PC-3 (cell line): ENCODE measurements around the gene MSI2. TPM values are rescaled to one million over a fixed set of nuclear protein-coding genes. Genes with fewer than 3 reads are reported as not detected.

Experiments
- ATAC-seq: fragments of 200-7000 bp; cut with Tn5 transposase; 2 replicates; pipeline ENCODE4 v1.9.1; 2020; ENCODE audit warnings: mild to moderate bottlenecking, moderate library complexity
- BruUV-seq: library from RNA; stranded (reverse); fragments of 400-500 nt; replicated peaks from 2 replicates; lab custom pipeline; 2021; lab: Mats Ljungman, UMichigan
- CTCF ChIA-PET: fragments of 300-600 bp; sonication (Branson Sonifier 250); formaldehyde crosslinking; loops from one replicate; lab custom pipeline; 2022; ENCODE audit warnings: antibody characterized with exemption; lab: Charles Lee
- POLR2A ChIA-PET: fragments of 300-600 bp; sonication (Branson Sonifier 250); formaldehyde crosslinking; loops from one replicate; lab custom pipeline; 2022; ENCODE audit warnings: antibody characterized with exemption; ENCODE audit not compliant: unreplicated experiment; lab: Charles Lee
- DNase-seq: peaks from one replicate; pipeline ENCODE4 v3.0.0-alpha.2; 2015
- H2AFZ ChIP-seq: fragments of 300-600 bp; sonication (generic); 2 replicates; pipeline ENCODE4 v1.6.0; 2016; ENCODE audit warnings: antibody characterized with exemption, low read length
- H3F3A ChIP-seq: fragments of 300-600 bp; sonication (generic); one replicate; pipeline ENCODE4 v1.6.0; 2017; ENCODE audit warnings: antibody characterized with exemption, low read length, control low read depth, mild to moderate bottlenecking; ENCODE audit not compliant: unreplicated experiment
- H3K27ac ChIP-seq: fragments of 300-600 bp; sonication (generic); 2 replicates; pipeline ENCODE4 v1.5.1; 2016; ENCODE audit warnings: mild to moderate bottlenecking, low read length
- H3K27me3 ChIP-seq: fragments of 300-600 bp; sonication (generic); 2 replicates; pipeline ENCODE4 v1.6.1; 2016; ENCODE audit warnings: low read length, mixed read lengths
- H3K36me3 ChIP-seq: fragments of 300-600 bp; sonication (generic); 2 replicates; pipeline ENCODE4 v1.6.1; 2016; ENCODE audit warnings: low read depth, mixed run types, low read length, mixed read lengths
- H3K4me1 ChIP-seq: fragments of 300-600 bp; sonication (generic); 2 replicates; pipeline ENCODE4 v1.5.1; 2016; ENCODE audit warnings: low read length; ENCODE audit not compliant: insufficient read depth
- H3K4me2 ChIP-seq: fragments of 300-600 bp; sonication (generic); 2 replicates; pipeline ENCODE4 v1.6.0; 2016; ENCODE audit warnings: low read length
- H3K4me3 ChIP-seq: fragments of 300-600 bp; sonication (generic); 2 replicates; pipeline ENCODE4 v1.5.1; 2016; ENCODE audit warnings: mild to moderate bottlenecking, low read length, mixed read lengths
- H3K79me2 ChIP-seq: fragments of 300-600 bp; sonication (generic); 2 replicates; pipeline ENCODE4 v1.6.1; 2017; ENCODE audit warnings: low read length, mixed read lengths
- H3K9ac ChIP-seq: fragments of 300-600 bp; sonication (generic); 2 replicates; pipeline ENCODE4 v1.6.0; 2016; ENCODE audit warnings: mild to moderate bottlenecking, low read length
- H3K9me2 ChIP-seq: fragments of 300-600 bp; sonication (generic); replicated peaks from 2 replicates; pipeline ENCODE4 v1.6.1; 2016; ENCODE audit warnings: mixed run types, low read length, mixed read lengths
- H3K9me3 ChIP-seq: fragments of 300-600 bp; sonication (generic); 2 replicates; pipeline ENCODE4 v1.6.1; 2016; ENCODE audit warnings: low read length, mixed read lengths
- H4K20me1 ChIP-seq: fragments of 300-600 bp; sonication (generic); 2 replicates; pipeline ENCODE4 v1.6.1; 2016; ENCODE audit warnings: low read length, mixed read lengths
- EZH2 ChIP-seq: fragments of 300-600 bp; sonication (generic); IDR thresholded peaks from one replicate; pipeline ENCODE4 v1.6.1; 2017; ENCODE audit warnings: antibody characterized with exemption, mild to moderate bottlenecking, low read length; ENCODE audit not compliant: unreplicated experiment
- EZH2phosphoT487 ChIP-seq: fragments of 300-600 bp; sonication (generic); IDR thresholded peaks from 2 replicates; pipeline ENCODE4 v1.6.1; 2018; ENCODE audit warnings: mild to moderate bottlenecking, antibody characterized with exemption, low read length, borderline replicate concordance
- intact Hi-C: fragments of 100-400 bp; cut with micrococcal nuclease; formaldehyde crosslinking; loops from 2 replicates; pipeline ENCODE4 v1.9.0; 2023
- total RNA-seq: library from RNA; depleted of rRNA; stranded (reverse); fragments of >200 nt; gene quantifications from 2 replicates; pipeline ENCODE4 v1.2.3, GENCODE V29; 2014
- TF ChIP-seq, protein P1 (sequence below): fragments of 300-600 bp; sonication (generic); conservative IDR thresholded peaks from 2 replicates; pipeline ENCODE4 v1.5.1; 2017; ENCODE audit warnings: antibody characterized with exemption, low read depth, mild to moderate bottlenecking, low read length

The MSI2 gene
- total RNA-seq, 1 experiment from 2014 or later = 54.7 TPM

DNA sequence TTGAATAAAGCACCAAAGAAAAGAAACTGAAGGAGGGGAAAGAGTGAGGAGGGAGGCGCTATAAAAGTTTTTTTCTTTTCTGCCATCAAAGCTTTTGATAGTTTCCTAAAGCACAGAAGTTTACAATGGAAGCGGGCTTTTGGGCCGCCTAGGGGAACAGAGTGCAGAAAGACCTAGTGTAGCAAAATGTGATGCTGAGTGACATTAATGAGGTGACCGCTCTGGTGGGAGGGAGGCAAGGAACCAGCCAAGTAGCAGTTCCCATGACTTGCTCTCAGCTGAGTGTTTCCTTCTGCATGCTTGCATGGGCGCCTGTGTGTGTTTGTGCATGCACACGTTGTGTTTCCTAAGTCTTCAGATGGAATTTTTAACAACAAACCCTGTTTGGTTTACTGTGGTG, 15.5 kb downstream of the MSI2 start:
- no peaks in the 10 kb centered on the region for H3F3A ChIP-seq
- DNase-seq (no peak), ATAC-seq (no peak)
- no peaks in the 10 kb centered on the region for H3K9me2 ChIP-seq
- no peak overlapping the region for H2AFZ ChIP-seq
- no peak overlapping the region for H3K27ac ChIP-seq
- TF ChIP-seq, protein P1, sequence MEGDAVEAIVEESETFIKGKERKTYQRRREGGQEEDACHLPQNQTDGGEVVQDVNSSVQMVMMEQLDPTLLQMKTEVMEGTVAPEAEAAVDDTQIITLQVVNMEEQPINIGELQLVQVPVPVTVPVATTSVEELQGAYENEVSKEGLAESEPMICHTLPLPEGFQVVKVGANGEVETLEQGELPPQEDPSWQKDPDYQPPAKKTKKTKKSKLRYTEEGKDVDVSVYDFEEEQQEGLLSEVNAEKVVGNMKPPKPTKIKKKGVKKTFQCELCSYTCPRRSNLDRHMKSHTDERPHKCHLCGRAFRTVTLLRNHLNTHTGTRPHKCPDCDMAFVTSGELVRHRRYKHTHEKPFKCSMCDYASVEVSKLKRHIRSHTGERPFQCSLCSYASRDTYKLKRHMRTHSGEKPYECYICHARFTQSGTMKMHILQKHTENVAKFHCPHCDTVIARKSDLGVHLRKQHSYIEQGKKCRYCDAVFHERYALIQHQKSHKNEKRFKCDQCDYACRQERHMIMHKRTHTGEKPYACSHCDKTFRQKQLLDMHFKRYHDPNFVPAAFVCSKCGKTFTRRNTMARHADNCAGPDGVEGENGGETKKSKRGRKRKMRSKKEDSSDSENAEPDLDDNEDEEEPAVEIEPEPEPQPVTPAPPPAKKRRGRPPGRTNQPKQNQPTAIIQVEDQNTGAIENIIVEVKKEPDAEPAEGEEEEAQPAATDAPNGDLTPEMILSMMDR = no peak
- H3K79me2 ChIP-seq = no peaks in the 10 kb centered on the region
- no peaks in the 10 kb centered on the region for H3K9me3 ChIP-seq
- no peak overlapping the region for H3K4me2 ChIP-seq
- no peaks in the 10 kb centered on the region for H3K4me1 ChIP-seq
- intact Hi-C loops = no loop called here
- CTCF ChIA-PET = no interaction called here
- H4K20me1 ChIP-seq = no peaks in the 10 kb centered on the region
- POLR2A ChIA-PET = interaction anchor here (0.7 kb wide), 1 partner anchor 9 kb away, joined by 12 read pairs; no protein-coding TSS in a partner anchor
- H3K36me3 ChIP-seq = peaks cover 13% of the 10 kb centered on the region
- H3K9ac ChIP-seq = no peak overlapping the region
- BruUV-seq = no TSS peak
- no peak overlapping the region for H3K4me3 ChIP-seq
- H3K27me3 ChIP-seq = no peaks in the 10 kb centered on the region

DNA sequence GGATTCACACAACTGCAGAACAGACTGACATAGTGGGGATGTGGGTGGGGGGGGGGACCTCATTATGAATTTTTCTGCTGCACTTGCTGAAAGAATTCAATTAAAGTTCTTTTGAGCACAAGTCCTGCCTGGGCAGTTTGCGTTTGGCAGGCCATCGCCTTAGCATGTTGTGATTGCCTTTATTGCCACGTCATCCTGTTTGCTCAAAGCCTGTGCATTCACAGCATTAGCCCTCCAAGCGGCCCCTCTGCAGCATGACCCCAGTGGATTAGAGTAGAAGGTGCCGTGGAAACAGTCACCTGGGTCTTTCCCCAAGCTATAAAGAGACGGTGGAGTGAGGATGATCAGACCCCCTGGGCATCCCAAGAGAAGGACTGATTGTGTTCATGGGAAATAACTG, 17.2 kb downstream of the MSI2 start:
- ATAC-seq (no peak), DNase-seq (no peak)
- CTCF ChIA-PET = no interaction called here
- Histone ChIP-seq H3K27ac (no peak overlapping the region), H3K4me3 (no peak overlapping the region), H3K79me2 (no peaks in the 10 kb centered on the region), H3K4me1 (no peaks in the 10 kb centered on the region), H3K27me3 (no peaks in the 10 kb centered on the region), H3F3A (no peaks in the 10 kb centered on the region), H2AFZ (no peak overlapping the region), H3K36me3 (peaks cover 8% of the 10 kb centered on the region), H3K9ac (no peak overlapping the region), H3K4me2 (no peak overlapping the region), H3K9me3 (no peaks in the 10 kb centered on the region), H4K20me1 (no peaks in the 10 kb centered on the region), H3K9me2 (no peaks in the 10 kb centered on the region)
- intact Hi-C loops = no loop called here
- no TSS peak for BruUV-seq
- TF ChIP-seq EZH2phosphoT487 (no peak), EZH2 (no peak)
- TF ChIP-seq, protein P1 = no peak
- POLR2A ChIA-PET = no interaction called here

DNA sequence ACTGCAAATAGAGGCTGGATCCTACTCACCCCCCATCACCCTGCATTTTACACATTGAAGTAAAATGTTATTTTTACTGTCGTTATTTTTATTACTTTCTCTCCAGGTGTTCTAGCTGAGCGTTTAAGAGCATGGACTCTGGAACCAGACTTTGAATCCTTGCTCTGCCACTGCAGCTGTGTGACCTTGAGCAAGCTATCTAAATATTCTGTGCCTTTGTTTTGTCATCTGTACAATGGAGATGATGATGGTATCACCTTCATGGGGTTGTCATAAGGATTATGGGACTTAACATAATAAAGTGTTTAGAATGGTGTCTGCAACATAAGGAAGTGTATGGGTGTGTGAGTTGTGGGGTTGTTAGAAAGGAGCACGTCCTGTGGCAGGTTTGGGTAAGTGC, 17.8 kb downstream of the MSI2 start:
- DNase-seq (no peak), ATAC-seq (no peak)
- Histone ChIP-seq H4K20me1 (no peaks in the 10 kb centered on the region), H3K4me1 (no peaks in the 10 kb centered on the region), H3F3A (no peaks in the 10 kb centered on the region), H3K4me2 (no peak overlapping the region), H3K9ac (no peak overlapping the region), H3K9me3 (no peaks in the 10 kb centered on the region), H3K4me3 (no peak overlapping the region), H3K27ac (no peak overlapping the region), H2AFZ (no peak overlapping the region), H3K36me3 (peaks cover 8% of the 10 kb centered on the region), H3K27me3 (no peaks in the 10 kb centered on the region), H3K9me2 (no peaks in the 10 kb centered on the region), H3K79me2 (no peaks in the 10 kb centered on the region)
- BruUV-seq = no TSS peak
- ChIA-PET POLR2A (no interaction called here), CTCF (no interaction called here)
- intact Hi-C loops = no loop called here
- TF ChIP-seq, protein P1 = no peak
- TF ChIP-seq EZH2phosphoT487 = no peak
- no peak for TF ChIP-seq EZH2
